ENCODE measurements around the gene DLG2. TPM values are rescaled to one million over a fixed set of nuclear protein-coding genes. Genes with fewer than 3 reads are reported as not detected.

DLG2 gene
- total RNA-seq, 1 experiment from 2014 or later = 17.5 TPM

- TF ChIP-seq MAX (CRISPR knock-in tag; IDR thresholded peaks at IDR 0.05) (0 out of 2 replicates have a peak, but pooled peaks have one; percentile 40), ZNF219 (CRISPR knock-in tag; IDR thresholded peaks at IDR 0.05; ENCODE audit: borderline replicate concordance) (no peak), ZNF138 (CRISPR knock-in tag; conservative IDR thresholded peaks at IDR 0.05) (no peak), ZNF317 (CRISPR knock-in tag; IDR thresholded peaks at IDR 0.05; ENCODE audit: borderline replicate concordance, low read depth) (peak; percentile 98), CBFB (CRISPR knock-in tag; IDR thresholded peaks at IDR 0.05; ENCODE audit: low read depth) (no peak; the same call in 1 of the 2 replicates), RELA (CRISPR knock-in tag; IDR thresholded peaks at IDR 0.05; ENCODE audit: borderline replicate concordance) (no peak), ZBTB21 (CRISPR knock-in tag; IDR thresholded peaks at IDR 0.05; ENCODE audit: borderline replicate concordance) (peak; percentile 58; the same call in 1 of the 2 replicates), IRF2 (CRISPR knock-in tag; IDR thresholded peaks at IDR 0.05; ENCODE audit: borderline replicate concordance, low read depth) (no peak), TP53 (CRISPR knock-in tag; IDR thresholded peaks at IDR 0.05) (no peak), PRRX2 (CRISPR knock-in tag; IDR thresholded peaks at IDR 0.05) (no peak), FOXK1 (CRISPR knock-in tag; IDR thresholded peaks at IDR 0.05) (peak; percentile 67), JAZF1 (CRISPR knock-in tag; IDR thresholded peaks at IDR 0.05) (no peak)
- TF ChIP-seq, protein P1, sequence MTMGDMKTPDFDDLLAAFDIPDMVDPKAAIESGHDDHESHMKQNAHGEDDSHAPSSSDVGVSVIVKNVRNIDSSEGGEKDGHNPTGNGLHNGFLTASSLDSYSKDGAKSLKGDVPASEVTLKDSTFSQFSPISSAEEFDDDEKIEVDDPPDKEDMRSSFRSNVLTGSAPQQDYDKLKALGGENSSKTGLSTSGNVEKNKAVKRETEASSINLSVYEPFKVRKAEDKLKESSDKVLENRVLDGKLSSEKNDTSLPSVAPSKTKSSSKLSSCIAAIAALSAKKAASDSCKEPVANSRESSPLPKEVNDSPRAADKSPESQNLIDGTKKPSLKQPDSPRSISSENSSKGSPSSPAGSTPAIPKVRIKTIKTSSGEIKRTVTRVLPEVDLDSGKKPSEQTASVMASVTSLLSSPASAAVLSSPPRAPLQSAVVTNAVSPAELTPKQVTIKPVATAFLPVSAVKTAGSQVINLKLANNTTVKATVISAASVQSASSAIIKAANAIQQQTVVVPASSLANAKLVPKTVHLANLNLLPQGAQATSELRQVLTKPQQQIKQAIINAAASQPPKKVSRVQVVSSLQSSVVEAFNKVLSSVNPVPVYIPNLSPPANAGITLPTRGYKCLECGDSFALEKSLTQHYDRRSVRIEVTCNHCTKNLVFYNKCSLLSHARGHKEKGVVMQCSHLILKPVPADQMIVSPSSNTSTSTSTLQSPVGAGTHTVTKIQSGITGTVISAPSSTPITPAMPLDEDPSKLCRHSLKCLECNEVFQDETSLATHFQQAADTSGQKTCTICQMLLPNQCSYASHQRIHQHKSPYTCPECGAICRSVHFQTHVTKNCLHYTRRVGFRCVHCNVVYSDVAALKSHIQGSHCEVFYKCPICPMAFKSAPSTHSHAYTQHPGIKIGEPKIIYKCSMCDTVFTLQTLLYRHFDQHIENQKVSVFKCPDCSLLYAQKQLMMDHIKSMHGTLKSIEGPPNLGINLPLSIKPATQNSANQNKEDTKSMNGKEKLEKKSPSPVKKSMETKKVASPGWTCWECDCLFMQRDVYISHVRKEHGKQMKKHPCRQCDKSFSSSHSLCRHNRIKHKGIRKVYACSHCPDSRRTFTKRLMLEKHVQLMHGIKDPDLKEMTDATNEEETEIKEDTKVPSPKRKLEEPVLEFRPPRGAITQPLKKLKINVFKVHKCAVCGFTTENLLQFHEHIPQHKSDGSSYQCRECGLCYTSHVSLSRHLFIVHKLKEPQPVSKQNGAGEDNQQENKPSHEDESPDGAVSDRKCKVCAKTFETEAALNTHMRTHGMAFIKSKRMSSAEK (CRISPR knock-in tag; IDR thresholded peaks at IDR 0.05; ENCODE audit: borderline replicate concordance) = no peak
- Mint-ChIP-seq H3K36me3 (no peaks in the 10 kb centered on the region), H3K27me3 (ENCODE audit: low read depth) (no peaks in the 10 kb centered on the region), H3K4me3 (peak overlapping the region; percentile 73), H3K4me1 (peaks cover 36% of the 10 kb centered on the region), H3K27ac (peak overlapping the region; percentile 91), H3K9me3 (no peaks in the 10 kb centered on the region)
- ChIA-PET CTCF (interaction anchor here (0.8 to 1.7 kb wide), 11 partner anchors 11 to 600 kb away, joined by 3 to 6 read pairs (median 3); no protein-coding TSS in a partner anchor), POLR2A (interaction anchor here (0.6 to 1.0 kb wide), 3 partner anchors 26 to 1774 kb away, joined by 3 to 4 read pairs (median 4); no protein-coding TSS in a partner anchor)
- DNase-seq (ENCODE audit: low spot score) = peak; percentile 82
- peak; percentile 96 for ATAC-seq
Measured at GRCh38 chr11:84437071-84437980, 1189.8 kb downstream of the DLG2 start.

DNA sequence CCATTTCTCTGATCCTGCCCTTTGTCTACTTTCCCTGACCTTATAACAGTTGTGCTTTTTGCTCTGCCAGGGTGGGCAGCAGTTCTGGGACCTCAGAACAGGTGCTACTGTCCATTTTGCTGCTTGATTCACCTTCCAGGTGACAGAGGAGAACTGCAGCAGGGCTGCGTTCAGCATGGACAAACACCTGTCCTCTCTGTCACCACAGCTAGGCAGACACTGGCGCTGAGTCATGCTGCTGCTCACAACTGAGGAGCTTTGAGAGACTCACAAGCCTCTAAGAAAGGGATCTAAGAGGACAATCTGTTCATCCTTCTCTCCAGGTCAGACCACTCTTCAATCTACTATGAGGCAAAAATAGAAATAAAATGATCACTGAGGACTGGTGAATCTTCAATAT lies 1196.5 kb downstream of the DLG2 start:
- Mint-ChIP-seq H3K27me3 (ENCODE audit: low read depth) (peaks cover 5% of the 10 kb centered on the region), H3K27ac (no peak overlapping the region), H3K36me3 (no peaks in the 10 kb centered on the region), H3K9me3 (no peaks in the 10 kb centered on the region), H3K4me3 (no peak overlapping the region), H3K4me1 (peaks cover 24% of the 10 kb centered on the region)
- ChIA-PET POLR2A (interaction anchor here (0.6 kb wide), 1 partner anchor 101 kb away, joined by 3 read pairs; no protein-coding TSS in a partner anchor), CTCF (no interaction called here)
- DNase-seq (ENCODE audit: low spot score) = no peak
- ATAC-seq = peak; percentile 73
- no peak for TF ChIP-seq ESRRA (CRISPR knock-in tag; IDR thresholded peaks at IDR 0.05; ENCODE audit: borderline replicate concordance)
- TF ChIP-seq FOXP4 (CRISPR knock-in tag; IDR thresholded peaks at IDR 0.05) = no peak
- TF ChIP-seq, protein P2, sequence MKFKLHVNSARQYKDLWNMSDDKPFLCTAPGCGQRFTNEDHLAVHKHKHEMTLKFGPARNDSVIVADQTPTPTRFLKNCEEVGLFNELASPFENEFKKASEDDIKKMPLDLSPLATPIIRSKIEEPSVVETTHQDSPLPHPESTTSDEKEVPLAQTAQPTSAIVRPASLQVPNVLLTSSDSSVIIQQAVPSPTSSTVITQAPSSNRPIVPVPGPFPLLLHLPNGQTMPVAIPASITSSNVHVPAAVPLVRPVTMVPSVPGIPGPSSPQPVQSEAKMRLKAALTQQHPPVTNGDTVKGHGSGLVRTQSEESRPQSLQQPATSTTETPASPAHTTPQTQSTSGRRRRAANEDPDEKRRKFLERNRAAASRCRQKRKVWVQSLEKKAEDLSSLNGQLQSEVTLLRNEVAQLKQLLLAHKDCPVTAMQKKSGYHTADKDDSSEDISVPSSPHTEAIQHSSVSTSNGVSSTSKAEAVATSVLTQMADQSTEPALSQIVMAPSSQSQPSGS (CRISPR knock-in tag; IDR thresholded peaks at IDR 0.05; ENCODE audit: borderline replicate concordance, low read depth) = no peak
- TF ChIP-seq, protein P3, sequence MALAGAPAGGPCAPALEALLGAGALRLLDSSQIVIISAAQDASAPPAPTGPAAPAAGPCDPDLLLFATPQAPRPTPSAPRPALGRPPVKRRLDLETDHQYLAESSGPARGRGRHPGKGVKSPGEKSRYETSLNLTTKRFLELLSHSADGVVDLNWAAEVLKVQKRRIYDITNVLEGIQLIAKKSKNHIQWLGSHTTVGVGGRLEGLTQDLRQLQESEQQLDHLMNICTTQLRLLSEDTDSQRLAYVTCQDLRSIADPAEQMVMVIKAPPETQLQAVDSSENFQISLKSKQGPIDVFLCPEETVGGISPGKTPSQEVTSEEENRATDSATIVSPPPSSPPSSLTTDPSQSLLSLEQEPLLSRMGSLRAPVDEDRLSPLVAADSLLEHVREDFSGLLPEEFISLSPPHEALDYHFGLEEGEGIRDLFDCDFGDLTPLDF (CRISPR knock-in tag; IDR thresholded peaks at IDR 0.05) = no peak
- no peak for TF ChIP-seq ZNF416 (CRISPR knock-in tag; IDR thresholded peaks at IDR 0.05)
- no peak for TF ChIP-seq USF1 (CRISPR knock-in tag; IDR thresholded peaks at IDR 0.05)
- no peak for TF ChIP-seq SP1 (CRISPR knock-in tag; conservative IDR thresholded peaks at IDR 0.05)
- no peak for TF ChIP-seq ZNF396 (CRISPR knock-in tag; IDR thresholded peaks at IDR 0.05; ENCODE audit: borderline replicate concordance)
- TF ChIP-seq, protein P4, sequence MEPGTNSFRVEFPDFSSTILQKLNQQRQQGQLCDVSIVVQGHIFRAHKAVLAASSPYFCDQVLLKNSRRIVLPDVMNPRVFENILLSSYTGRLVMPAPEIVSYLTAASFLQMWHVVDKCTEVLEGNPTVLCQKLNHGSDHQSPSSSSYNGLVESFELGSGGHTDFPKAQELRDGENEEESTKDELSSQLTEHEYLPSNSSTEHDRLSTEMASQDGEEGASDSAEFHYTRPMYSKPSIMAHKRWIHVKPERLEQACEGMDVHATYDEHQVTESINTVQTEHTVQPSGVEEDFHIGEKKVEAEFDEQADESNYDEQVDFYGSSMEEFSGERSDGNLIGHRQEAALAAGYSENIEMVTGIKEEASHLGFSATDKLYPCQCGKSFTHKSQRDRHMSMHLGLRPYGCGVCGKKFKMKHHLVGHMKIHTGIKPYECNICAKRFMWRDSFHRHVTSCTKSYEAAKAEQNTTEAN (CRISPR knock-in tag; IDR thresholded peaks at IDR 0.05) = no peak
- no peak for TF ChIP-seq SMAD4 (CRISPR knock-in tag; IDR thresholded peaks at IDR 0.05)

Measured in WTC11 (cell line).